ENCODE measurements around the gene PLIN5. TPM values are rescaled to one million over a fixed set of nuclear protein-coding genes. Genes with fewer than 3 reads are reported as not detected.
"Not testable (repeated sequence)": the region's sequence is repeated elsewhere in the genome, so short reads cannot be mapped to it uniquely, and the experiment has no call there.

PLIN5 gene
- total and polyA plus RNA-seq, 7 donors = 0.69 to 10.0 (median 3.0) TPM

- intact Hi-C loops (cut with DNase I) = no loop called here
- WGBS, 2 donors = 78 to 82% methylated on average over 77 of the region's 77 CpGs
- Histone ChIP-seq H3K27me3 (no peaks in the 10 kb centered on the region), H3K9me3 (peaks cover 0 to 6% (median 2%) of the 10 kb centered on the region in 4 donors), H3K4me3 (peak overlapping the region in 1 of 4 donors; percentile 13), H3K36me3 (no peaks in the 10 kb centered on the region), H3K4me1 (no peaks in the 10 kb centered on the region), H3K27ac (no peak overlapping the region)
- TF ChIP-seq POLR2AphosphoS5 (IDR thresholded peaks at IDR 0.05) = no peak
- no peak for TF ChIP-seq EP300 (IDR thresholded peaks at IDR 0.05)
- no peak for TF ChIP-seq POLR2A (IDR thresholded peaks at IDR 0.05)
- no peak for TF ChIP-seq CTCF (IDR thresholded peaks at IDR 0.05)
- no peak for DNase-seq
Measured at GRCh38 chr19:4542896-4543841, 8.1 kb upstream of the PLIN5 start.

GRCh38 chr19:4541806-4542145, 6.8 kb upstream of the PLIN5 start:
- peak overlapping the region in 1 of 4 donors; percentile 25 for H3K27ac ChIP-seq
- H3K4me1 ChIP-seq; intact Hi-C loops (cut with DNase I); H3K9me3 ChIP-seq; DNase-seq; H3K4me3 ChIP-seq; H3K36me3 ChIP-seq; H3K27me3 ChIP-seq: not testable (repeated sequence)
- 92 to 94% methylated on average over 12 of the region's 12 CpGs for WGBS, 2 donors

- Histone ChIP-seq H3K9me3 (peaks cover 0 to 6% (median 2%) of the 10 kb centered on the region in 4 donors), H3K27ac (peak overlapping the region in 1 of 4 donors; percentile 25), H3K4me1 (no peaks in the 10 kb centered on the region), H3K36me3 (no peaks in the 10 kb centered on the region), H3K4me3 (no peak overlapping the region), H3K27me3 (peaks cover 0 to 4% (median 3%) of the 10 kb centered on the region in 3 donors)
- intact Hi-C loops (cut with DNase I) = no loop called here
- no peak for DNase-seq
- 83 to 86% methylated on average over 12 of the region's 12 CpGs for WGBS, 2 donors
- no peak for TF ChIP-seq CTCF (IDR thresholded peaks at IDR 0.05)
- TF ChIP-seq EP300 (IDR thresholded peaks at IDR 0.05) = no peak
- no peak for TF ChIP-seq POLR2AphosphoS5 (IDR thresholded peaks at IDR 0.05)
- no peak for TF ChIP-seq POLR2A (IDR thresholded peaks at IDR 0.05)
Measured at GRCh38 chr19:4541114-4541805, 6.2 kb upstream of the PLIN5 start.

- TF ChIP-seq CTCF (IDR thresholded peaks at IDR 0.05) (no peak), EP300 (IDR thresholded peaks at IDR 0.05) (peak in 1 of 4 donors; percentile 45), POLR2A (IDR thresholded peaks at IDR 0.05) (peak in 1 of 2 donors; percentile 40), POLR2AphosphoS5 (IDR thresholded peaks at IDR 0.05) (peak in 2 of 4 donors; percentile 7 to 45)
- Histone ChIP-seq H3K36me3 (no peaks in the 10 kb centered on the region), H3K4me3 (no peak within 1 kb of the TSS), H3K4me1 (peaks cover 0 to 9% (median 7%) of the 10 kb centered on the region in 4 donors), H3K27me3 (peaks cover 0 to 11% (median 4%) of the 10 kb centered on the region in 3 donors), H3K27ac (peak within 1 kb of the TSS in 1 of 4 donors; percentile 46), H3K9me3 (peaks cover 0 to 6% (median 2%) of the 10 kb centered on the region in 4 donors)
- intact Hi-C loops (cut with DNase I) = no loop called here
- WGBS, 2 donors = 40 to 52% methylated on average over 14 of the region's 14 CpGs
- DNase-seq = no peak
Measured at GRCh38 chr19:4539693-4540581, 4.9 kb upstream of the PLIN5 start, which contains the start of gene LRG1. TSS of gene LRG1 (minus strand) at chr19:4540036. CDS start at chr19:4540013, 23 bp downstream.
